Left kidney (tissue), 1 donor: ENCODE data around the gene ASB17. TPM values are rescaled to one million over a fixed set of nuclear protein-coding genes. Genes with fewer than 3 reads are reported as not detected.

Experiments used
- polyA plus RNA-seq: library from polyadenylated mRNA; unstranded; fragments of 120-200 nt; gene quantifications from one replicate; pipeline ENCODE4 v1.2.1, GENCODE V29; 2013; ENCODE audit not compliant: insufficient read length

The ASB17 gene
- polyA plus RNA-seq, 1 donor = not detected

Other genes starting within 250 kb of the ASB17 start
- 147 TPM for gene ACADM, start 207.7 kb downstream of the ASB17 start, polyA plus RNA-seq
- gene RABGGTB, start 146.1 kb downstream of the ASB17 start, polyA plus RNA-seq = 107 TPM
- gene MSH4, start 135.5 kb downstream of the ASB17 start, polyA plus RNA-seq = 0.60 TPM
- 86.1 TPM for gene ST6GALNAC3, start 142.3 kb upstream of the ASB17 start, polyA plus RNA-seq